SK-N-SH treated with all-trans-retinoic acid at 6 μM for 48 hours (cell line): Measurements from ENCODE around the gene AGMO.

Experiments
- ATAC-seq: fragments of 200-7000 bp; cut with Tn5 transposase; 3 replicates; pipeline ENCODE4 v1.9.1; 2020; ENCODE audit warnings: mild to moderate bottlenecking, moderate library complexity
- ARNTL ChIP-seq: fragments of 450-650 bp; formaldehyde crosslinking; IDR thresholded peaks from 2 replicates; pipeline ENCODE4 v1.5.0; 2020; ENCODE audit warnings: low read depth, mild to moderate bottlenecking, moderate library complexity, borderline replicate concordance
- BACH2 ChIP-seq: fragments of 250-450 bp; sonication (Bioruptor Pico); IDR thresholded peaks from 2 replicates; pipeline ENCODE4 v1.9.0; 2021; ENCODE audit warnings: mild to moderate bottlenecking, borderline replicate concordance
- CSDC2 ChIP-seq: fragments of 250-450 bp; sonication (Bioruptor Pico); IDR thresholded peaks from 2 replicates; pipeline ENCODE4 v1.5.0; 2020; ENCODE audit warnings: mild to moderate bottlenecking, moderate library complexity
- CSRNP3 ChIP-seq: fragments of 250-450 bp; sonication (Bioruptor Pico); IDR thresholded peaks from 2 replicates; pipeline ENCODE4 v1.5.1; 2021; ENCODE audit warnings: mild to moderate bottlenecking, moderate library complexity
- ESRRG ChIP-seq: fragments of 250-450 bp; sonication (Bioruptor Pico); IDR thresholded peaks from 2 replicates; pipeline ENCODE4 v1.6.1; 2021; ENCODE audit warnings: mild to moderate bottlenecking
- GLIS3 ChIP-seq: fragments of 250-450 bp; sonication (Bioruptor Pico); IDR thresholded peaks from 2 replicates; pipeline ENCODE4 v1.5.0; 2020; ENCODE audit warnings: mild to moderate bottlenecking, moderate library complexity
- OSR1 ChIP-seq: fragments of 250-450 bp; sonication (Bioruptor Pico); IDR thresholded peaks from 2 replicates; pipeline ENCODE4 v1.8.0; 2022; ENCODE audit warnings: moderate library complexity, mild to moderate bottlenecking, inconsistent platforms
- POU6F1 ChIP-seq: fragments of 250-450 bp; sonication (Bioruptor Pico); IDR thresholded peaks from 2 replicates; pipeline ENCODE4 v1.8.0; 2021; ENCODE audit warnings: low read depth, mild to moderate bottlenecking, moderate library complexity, borderline replicate concordance
- PPARA ChIP-seq: fragments of 250-450 bp; sonication (Bioruptor Pico); IDR thresholded peaks from 2 replicates; pipeline ENCODE4 v1.5.0; 2020; ENCODE audit warnings: mild to moderate bottlenecking, borderline replicate concordance
- RARB ChIP-seq: fragments of 250-450 bp; sonication (Bioruptor Pico); IDR thresholded peaks from 2 replicates; pipeline ENCODE4 v1.8.0; 2021; ENCODE audit warnings: mild to moderate bottlenecking, moderate library complexity
- SNAI2 ChIP-seq: fragments of 250-450 bp; sonication (Bioruptor Pico); IDR thresholded peaks from 2 replicates; pipeline ENCODE4 v1.5.0; 2020; ENCODE audit warnings: mild to moderate bottlenecking, moderate library complexity
- TCF4 ChIP-seq: fragments of 250-450 bp; sonication (Bioruptor Pico); IDR thresholded peaks from 2 replicates; pipeline ENCODE4 v1.8.0; 2021; ENCODE audit warnings: mild to moderate bottlenecking, moderate library complexity, borderline replicate concordance
- TOX ChIP-seq: fragments of 250-450 bp; sonication (Bioruptor Pico); IDR thresholded peaks from 2 replicates; pipeline ENCODE4 v1.8.0; 2021; ENCODE audit warnings: mild to moderate bottlenecking, moderate library complexity, borderline replicate concordance
- TSHZ2 ChIP-seq: fragments of 250-450 bp; sonication (Bioruptor Pico); IDR thresholded peaks from 2 replicates; pipeline ENCODE4 v1.5.0; 2020; ENCODE audit warnings: mild to moderate bottlenecking, moderate library complexity
- ZC3H10 ChIP-seq: fragments of 250-450 bp; sonication (Bioruptor Pico); IDR thresholded peaks from 2 replicates; pipeline ENCODE4 v1.5.1; 2021; ENCODE audit warnings: mild to moderate bottlenecking, moderate library complexity
- ZFP3 ChIP-seq: fragments of 250-450 bp; sonication (Bioruptor Pico); IDR thresholded peaks from 2 replicates; pipeline ENCODE4 v1.5.0; 2020; ENCODE audit warnings: mild to moderate bottlenecking, moderate library complexity
- ZFP30 ChIP-seq: fragments of 450-650 bp; formaldehyde crosslinking; IDR thresholded peaks from 2 replicates; pipeline ENCODE4 v1.5.0; 2022; ENCODE audit warnings: mild to moderate bottlenecking, moderate library complexity
- ZNF70 ChIP-seq: fragments of 450-650 bp; formaldehyde crosslinking; IDR thresholded peaks from 2 replicates; pipeline ENCODE4 v1.5.0; 2020; ENCODE audit warnings: mild to moderate bottlenecking, moderate library complexity
- ZNF8 ChIP-seq: fragments of 450-650 bp; formaldehyde crosslinking; IDR thresholded peaks from 2 replicates; pipeline ENCODE4 v1.5.0; 2020; ENCODE audit warnings: mild to moderate bottlenecking, moderate library complexity

The AGMO gene

GRCh38 chr7:15557686-15558085, 4.1 kb downstream of the AGMO start:
- ATAC-seq: no peak
- TF ChIP-seq TOX (CRISPR knock-in tag) (no peak), TSHZ2 (CRISPR knock-in tag) (no peak), ESRRG (CRISPR knock-in tag) (no peak), ZC3H10 (CRISPR knock-in tag) (no peak), POU6F1 (CRISPR knock-in tag) (no peak), CSRNP3 (CRISPR knock-in tag) (no peak), ZFP30 (CRISPR knock-in tag) (no peak), OSR1 (CRISPR knock-in tag) (no peak), TCF4 (CRISPR knock-in tag) (no peak), ZFP3 (CRISPR knock-in tag) (no peak)

- ATAC-seq: no peak
- TF ChIP-seq TSHZ2 (CRISPR knock-in tag): no peak
- no peak for TF ChIP-seq ARNTL (CRISPR knock-in tag)
- TF ChIP-seq BACH2 (CRISPR knock-in tag): no peak
- no peak for TF ChIP-seq PPARA (CRISPR knock-in tag)
- TF ChIP-seq SNAI2 (CRISPR knock-in tag): no peak
Observed at GRCh38 chr7:15557186-15557585, 4.6 kb downstream of the AGMO start.

GRCh38 chr7:15556339-15557105, 5.3 kb downstream of the AGMO start:
- no peak; the same call in 2 of the 3 replicates for ATAC-seq
- TF ChIP-seq SNAI2 (CRISPR knock-in tag) (no peak), ZC3H10 (CRISPR knock-in tag) (no peak), PPARA (CRISPR knock-in tag) (no peak)

GRCh38 chr7:15555381-15555859, 6.4 kb downstream of the AGMO start:
- ATAC-seq: peak; percentile 73
- TF ChIP-seq ZNF70 (CRISPR knock-in tag) (no peak), ESRRG (CRISPR knock-in tag) (no peak), TOX (CRISPR knock-in tag) (no peak), CSRNP3 (CRISPR knock-in tag) (no peak), TCF4 (CRISPR knock-in tag) (no peak), ZNF8 (CRISPR knock-in tag) (no peak), PPARA (CRISPR knock-in tag) (no peak), GLIS3 (CRISPR knock-in tag) (no peak), ZC3H10 (CRISPR knock-in tag) (no peak), CSDC2 (no peak), ZFP30 (CRISPR knock-in tag) (no peak), RARB (CRISPR knock-in tag) (no peak)
